Measurements from ENCODE around the gene ENAH. TPM values are rescaled to one million over a fixed set of nuclear protein-coding genes. Genes with fewer than 3 reads are reported as not detected.

The ENAH gene
- total and polyA plus RNA-seq, 2 donors (not counting 1 experiment from before 2014, with no cell fraction given) = 85.0 to 210 TPM

DNA sequence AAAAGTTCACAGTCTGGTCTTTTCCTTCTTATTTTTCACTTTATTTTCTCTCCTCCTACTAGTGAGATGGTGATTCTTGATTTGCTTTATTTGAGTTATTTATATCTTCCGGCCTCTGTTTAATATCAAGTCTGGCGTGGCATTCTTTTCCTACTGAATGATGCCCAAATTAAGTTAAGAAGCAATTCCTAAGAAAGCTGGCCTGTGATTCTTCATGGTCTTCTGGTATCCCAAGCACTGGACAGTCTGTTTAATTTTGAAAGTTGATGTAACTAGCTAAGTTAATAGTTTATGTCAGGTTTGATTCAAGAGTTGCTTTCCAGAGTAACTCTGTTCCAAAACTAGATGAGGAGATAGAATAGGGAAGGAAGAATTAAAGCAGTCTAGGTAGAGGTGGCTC lies 9.2 kb upstream of the ENAH start:
- no peak overlapping the region for H3K4me2 ChIP-seq (ENCODE audit: extremely low read depth, insufficient read depth, low read length)
- no peak overlapping the region for H2AFZ ChIP-seq (ENCODE audit: low read length)
- H3K9ac ChIP-seq (ENCODE audit: insufficient read depth, low read length) = no peak overlapping the region
- no peaks in the 10 kb centered on the region for H3K79me2 ChIP-seq (ENCODE audit: control insufficient read depth, insufficient read depth, low read length)
- H3K36me3 ChIP-seq (ENCODE audit: control insufficient read depth, insufficient read depth, low read length) = no peaks in the 10 kb centered on the region
- DNase-seq (ENCODE audit: low read depth in 2 of 2) = no peak
- TF ChIP-seq, protein P1, sequence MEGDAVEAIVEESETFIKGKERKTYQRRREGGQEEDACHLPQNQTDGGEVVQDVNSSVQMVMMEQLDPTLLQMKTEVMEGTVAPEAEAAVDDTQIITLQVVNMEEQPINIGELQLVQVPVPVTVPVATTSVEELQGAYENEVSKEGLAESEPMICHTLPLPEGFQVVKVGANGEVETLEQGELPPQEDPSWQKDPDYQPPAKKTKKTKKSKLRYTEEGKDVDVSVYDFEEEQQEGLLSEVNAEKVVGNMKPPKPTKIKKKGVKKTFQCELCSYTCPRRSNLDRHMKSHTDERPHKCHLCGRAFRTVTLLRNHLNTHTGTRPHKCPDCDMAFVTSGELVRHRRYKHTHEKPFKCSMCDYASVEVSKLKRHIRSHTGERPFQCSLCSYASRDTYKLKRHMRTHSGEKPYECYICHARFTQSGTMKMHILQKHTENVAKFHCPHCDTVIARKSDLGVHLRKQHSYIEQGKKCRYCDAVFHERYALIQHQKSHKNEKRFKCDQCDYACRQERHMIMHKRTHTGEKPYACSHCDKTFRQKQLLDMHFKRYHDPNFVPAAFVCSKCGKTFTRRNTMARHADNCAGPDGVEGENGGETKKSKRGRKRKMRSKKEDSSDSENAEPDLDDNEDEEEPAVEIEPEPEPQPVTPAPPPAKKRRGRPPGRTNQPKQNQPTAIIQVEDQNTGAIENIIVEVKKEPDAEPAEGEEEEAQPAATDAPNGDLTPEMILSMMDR (conservative IDR thresholded peaks at IDR 0.05 in 1 of 2, IDR thresholded peaks at IDR 0.05 in 1 of 2; ENCODE audit: low read depth in 1 of 2, low read length in 2 of 2) = no peak
- no peak for TF ChIP-seq EZH2 (IDR thresholded peaks at IDR 0.05; ENCODE audit: low read length, missing control alignments)
- no peaks in the 10 kb centered on the region for H3K9me3 ChIP-seq (ENCODE audit: control insufficient read depth, insufficient read depth, low read depth, low read length)
- H3K4me3 ChIP-seq (replicated peaks in 1 of 4; ENCODE audit: control extremely low read depth in 1 of 4, insufficient read depth in 1 of 4, low read depth in 3 of 4, low read length in 4 of 4) = no peak overlapping the region
- H3K27ac ChIP-seq (ENCODE audit: insufficient read depth, low read length) = no peak overlapping the region
- no peaks in the 10 kb centered on the region for H4K20me1 ChIP-seq (ENCODE audit: control insufficient read depth, extremely low read depth, insufficient read depth, low read length)
- H3K27me3 ChIP-seq (ENCODE audit: control insufficient read depth, insufficient read depth, low read length) = no peaks in the 10 kb centered on the region
- peaks cover 5% of the 10 kb centered on the region for H3K4me1 ChIP-seq (ENCODE audit: control insufficient read depth, extremely low read depth, insufficient read depth, low read length)

DNA sequence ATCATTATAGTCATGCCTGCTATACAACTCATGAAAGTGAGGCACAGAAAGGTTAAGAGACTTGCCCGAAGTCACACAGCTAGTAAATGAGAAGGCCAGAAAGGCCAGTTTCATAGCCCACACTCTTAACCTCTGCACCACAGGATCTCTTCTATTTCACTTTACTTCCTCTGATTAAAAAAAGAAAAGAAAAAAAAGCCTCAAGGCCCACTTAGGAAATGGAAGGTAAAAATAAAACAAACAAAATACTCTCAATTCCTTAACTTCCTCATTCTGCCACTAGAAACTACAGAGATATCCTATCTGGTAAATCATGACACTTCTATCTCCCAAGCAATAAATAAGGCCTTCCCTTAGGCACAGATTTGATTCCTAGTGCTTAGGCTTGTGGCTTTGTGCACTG lies 7.6 kb upstream of the ENAH start:
- no peak overlapping the region for H3K9ac ChIP-seq (ENCODE audit: insufficient read depth, low read length)
- DNase-seq (ENCODE audit: low read depth in 2 of 2) = no peak
- H3K36me3 ChIP-seq (ENCODE audit: control insufficient read depth, insufficient read depth, low read length) = no peaks in the 10 kb centered on the region
- no peak overlapping the region for H3K4me2 ChIP-seq (ENCODE audit: extremely low read depth, insufficient read depth, low read length)
- peaks cover 16% of the 10 kb centered on the region for H3K4me1 ChIP-seq (ENCODE audit: control insufficient read depth, extremely low read depth, insufficient read depth, low read length)
- no peaks in the 10 kb centered on the region for H4K20me1 ChIP-seq (ENCODE audit: control insufficient read depth, extremely low read depth, insufficient read depth, low read length)
- no peaks in the 10 kb centered on the region for H3K9me3 ChIP-seq (ENCODE audit: control insufficient read depth, insufficient read depth, low read depth, low read length)
- no peak for TF ChIP-seq EZH2 (IDR thresholded peaks at IDR 0.05; ENCODE audit: low read length, missing control alignments)
- TF ChIP-seq, protein P1 (conservative IDR thresholded peaks at IDR 0.05 in 1 of 2, IDR thresholded peaks at IDR 0.05 in 1 of 2; ENCODE audit: low read depth in 1 of 2, low read length in 2 of 2) = no peak
- H3K79me2 ChIP-seq (ENCODE audit: control insufficient read depth, insufficient read depth, low read length) = no peaks in the 10 kb centered on the region
- no peaks in the 10 kb centered on the region for H3K27me3 ChIP-seq (ENCODE audit: control insufficient read depth, insufficient read depth, low read length)
- H3K27ac ChIP-seq (ENCODE audit: insufficient read depth, low read length) = no peak overlapping the region
- no peak overlapping the region for H2AFZ ChIP-seq (ENCODE audit: low read length)
- H3K4me3 ChIP-seq (replicated peaks in 1 of 4; ENCODE audit: control extremely low read depth in 1 of 4, insufficient read depth in 1 of 4, low read depth in 3 of 4, low read length in 4 of 4) = no peak overlapping the region

DNA sequence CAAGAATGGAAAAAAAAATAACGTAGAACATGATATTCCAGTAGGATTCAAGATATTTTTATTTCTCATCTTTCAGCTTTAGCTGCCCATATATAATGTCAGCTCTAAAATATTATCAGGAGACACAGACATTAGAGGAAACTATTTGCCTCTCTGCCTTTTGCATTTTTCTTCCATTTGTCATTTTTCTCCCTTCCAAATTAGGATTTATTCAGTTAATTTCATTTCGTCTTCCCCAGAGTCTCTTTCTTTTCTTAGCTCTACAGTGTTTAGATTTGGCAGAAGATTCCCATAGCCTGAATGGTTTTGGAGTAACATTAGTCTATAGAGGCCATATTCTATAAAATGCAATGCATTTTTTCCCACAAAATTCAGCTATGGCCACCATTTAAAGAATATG lies 5.1 kb upstream of the ENAH start:
- Histone ChIP-seq H3K4me3 (replicated peaks in 1 of 4; ENCODE audit: control extremely low read depth in 1 of 4, insufficient read depth in 1 of 4, low read depth in 3 of 4, low read length in 4 of 4) (peak overlapping the region in 1 of 4 experiments; percentile 19), H3K9ac (ENCODE audit: insufficient read depth, low read length) (no peak overlapping the region), H3K27ac (ENCODE audit: insufficient read depth, low read length) (peak overlapping the region; percentile 56), H2AFZ (ENCODE audit: low read length) (no peak overlapping the region), H3K4me1 (ENCODE audit: control insufficient read depth, extremely low read depth, insufficient read depth, low read length) (peaks cover 21% of the 10 kb centered on the region), H3K9me3 (ENCODE audit: control insufficient read depth, insufficient read depth, low read depth, low read length) (no peaks in the 10 kb centered on the region), H3K79me2 (ENCODE audit: control insufficient read depth, insufficient read depth, low read length) (no peaks in the 10 kb centered on the region), H3K4me2 (ENCODE audit: extremely low read depth, insufficient read depth, low read length) (peak overlapping the region; percentile 75), H3K27me3 (ENCODE audit: control insufficient read depth, insufficient read depth, low read length) (no peaks in the 10 kb centered on the region), H3K36me3 (ENCODE audit: control insufficient read depth, insufficient read depth, low read length) (no peaks in the 10 kb centered on the region), H4K20me1 (ENCODE audit: control insufficient read depth, extremely low read depth, insufficient read depth, low read length) (no peaks in the 10 kb centered on the region)
- no peak for TF ChIP-seq EZH2 (IDR thresholded peaks at IDR 0.05; ENCODE audit: low read length, missing control alignments)
- TF ChIP-seq, protein P1 (conservative IDR thresholded peaks at IDR 0.05 in 1 of 2, IDR thresholded peaks at IDR 0.05 in 1 of 2; ENCODE audit: low read depth in 1 of 2, low read length in 2 of 2) = no peak
- DNase-seq (ENCODE audit: low read depth in 2 of 2) = peak; percentile 27 to 60

Data from fibroblast of lung (primary cell).